GM20431 (cell line): Measurements from ENCODE around the gene DMXL1.

Source experiments
- in situ Hi-C: fragments of 300-500 bp; cut with MseI, MboI; formaldehyde crosslinking; loops from one replicate; pipeline ENCODE4 v1.15.0; 2020; ENCODE audit warnings: low sequenced_read_pairs; ENCODE audit not compliant: unreplicated experiment

Gene DMXL1

GRCh38 chr5:119257613-119258012, 186.7 kb downstream of the DMXL1 start:
- in situ Hi-C loops = no loop called here

- in situ Hi-C loops = no loop called here
Observed at GRCh38 chr5:119263639-119264038, 192.8 kb downstream of the DMXL1 start.

- in situ Hi-C loops = no loop called here
Observed at GRCh38 chr5:119264186-119264585, 193.3 kb downstream of the DMXL1 start.

GRCh38 chr5:119267958-119268386, 197.1 kb downstream of the DMXL1 start:
- in situ Hi-C loops = no loop called here

GRCh38 chr5:119268387-119269060, 197.6 kb downstream of the DMXL1 start:
- in situ Hi-C loops = no loop called here

- in situ Hi-C loops = no loop called here
Observed at GRCh38 chr5:119269061-119269944, 198.4 kb downstream of the DMXL1 start.

GRCh38 chr5:119270121-119270565, 199.3 kb downstream of the DMXL1 start:
- in situ Hi-C loops = no loop called here

GRCh38 chr5:119270960-119271757, 200.3 kb downstream of the DMXL1 start:
- in situ Hi-C loops = no loop called here

- in situ Hi-C loops = no loop called here
Observed at GRCh38 chr5:119271758-119272730, 201.2 kb downstream of the DMXL1 start.

- in situ Hi-C loops = no loop called here
Observed at GRCh38 chr5:119273391-119273839, 202.5 kb downstream of the DMXL1 start.

- in situ Hi-C loops = no loop called here
Observed at GRCh38 chr5:119274030-119274766, 203.3 kb downstream of the DMXL1 start.

GRCh38 chr5:119274767-119275130, 203.9 kb downstream of the DMXL1 start:
- in situ Hi-C loops = no loop called here

GRCh38 chr5:119275146-119275545, 204.3 kb downstream of the DMXL1 start:
- in situ Hi-C loops = no loop called here

- in situ Hi-C loops = no loop called here
Observed at GRCh38 chr5:119275601-119276173, 204.8 kb downstream of the DMXL1 start.

GRCh38 chr5:119276978-119277377, 206.1 kb downstream of the DMXL1 start:
- in situ Hi-C loops = no loop called here

- in situ Hi-C loops = no loop called here
Observed at GRCh38 chr5:119279093-119279492, 208.2 kb downstream of the DMXL1 start.

GRCh38 chr5:119280380-119280779, 209.5 kb downstream of the DMXL1 start:
- in situ Hi-C loops = no loop called here

- in situ Hi-C loops = no loop called here
Observed at GRCh38 chr5:119282628-119283027, 211.7 kb downstream of the DMXL1 start.
